Stimulated activated CD8-positive, alpha-beta memory T cell treated with anti-CD3 and anti-CD28 coated beads, Interleukin-12 subunit alpha, Interleukin-12 subunit beta, amount 100 ng/mL, for 24 hours (primary cell): ENCODE data around the gene TSPO2.
A peak's percentile ranks its signal among the peaks of the same experiment; 100 is the strongest.

Source experiments
- DNase-seq: peaks from one replicate; pipeline ENCODE4 v3.0.0-alpha.2; 2020; ENCODE audit errors: extremely low read depth

TSPO2 gene

DNA sequence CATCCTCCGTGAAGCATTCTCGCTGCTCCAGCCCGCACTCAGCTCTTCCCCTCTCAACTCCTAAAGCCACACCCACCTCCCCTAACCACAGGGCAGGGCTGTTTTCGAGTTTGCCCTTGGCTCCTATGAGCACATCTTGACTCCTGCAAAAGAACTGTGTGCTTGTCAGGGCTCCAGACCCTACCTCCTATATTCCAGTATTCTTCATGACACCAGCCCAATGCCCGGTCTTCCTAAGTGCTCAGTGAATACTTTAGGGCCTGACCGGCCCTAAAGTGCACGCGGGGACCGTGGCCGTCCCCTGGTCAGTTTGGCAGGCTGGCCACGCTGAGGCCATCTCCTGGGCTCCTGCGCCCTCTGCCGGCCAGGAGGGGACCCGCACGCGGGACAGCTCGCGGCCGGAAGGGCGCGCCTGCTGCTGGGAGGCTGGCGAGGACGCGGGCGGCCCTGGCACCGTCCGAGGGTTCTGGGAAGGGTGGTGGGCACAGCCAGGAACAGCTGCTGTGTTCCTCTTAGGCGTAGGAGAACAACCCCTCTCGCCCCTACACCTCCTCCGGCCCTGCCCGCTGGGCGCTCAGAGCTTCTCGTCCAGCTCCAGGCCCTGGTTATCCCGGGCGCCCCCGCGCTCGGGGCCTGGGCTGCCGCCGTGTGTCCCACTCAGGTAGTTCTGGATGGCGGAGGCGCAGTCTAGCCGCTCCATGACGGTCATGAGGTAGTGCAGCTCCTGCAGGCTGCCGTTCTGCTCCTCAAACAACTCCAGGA, 14.3 kb upstream of the TSPO2 start:
- DNase-seq: peak; percentile 47

DNA sequence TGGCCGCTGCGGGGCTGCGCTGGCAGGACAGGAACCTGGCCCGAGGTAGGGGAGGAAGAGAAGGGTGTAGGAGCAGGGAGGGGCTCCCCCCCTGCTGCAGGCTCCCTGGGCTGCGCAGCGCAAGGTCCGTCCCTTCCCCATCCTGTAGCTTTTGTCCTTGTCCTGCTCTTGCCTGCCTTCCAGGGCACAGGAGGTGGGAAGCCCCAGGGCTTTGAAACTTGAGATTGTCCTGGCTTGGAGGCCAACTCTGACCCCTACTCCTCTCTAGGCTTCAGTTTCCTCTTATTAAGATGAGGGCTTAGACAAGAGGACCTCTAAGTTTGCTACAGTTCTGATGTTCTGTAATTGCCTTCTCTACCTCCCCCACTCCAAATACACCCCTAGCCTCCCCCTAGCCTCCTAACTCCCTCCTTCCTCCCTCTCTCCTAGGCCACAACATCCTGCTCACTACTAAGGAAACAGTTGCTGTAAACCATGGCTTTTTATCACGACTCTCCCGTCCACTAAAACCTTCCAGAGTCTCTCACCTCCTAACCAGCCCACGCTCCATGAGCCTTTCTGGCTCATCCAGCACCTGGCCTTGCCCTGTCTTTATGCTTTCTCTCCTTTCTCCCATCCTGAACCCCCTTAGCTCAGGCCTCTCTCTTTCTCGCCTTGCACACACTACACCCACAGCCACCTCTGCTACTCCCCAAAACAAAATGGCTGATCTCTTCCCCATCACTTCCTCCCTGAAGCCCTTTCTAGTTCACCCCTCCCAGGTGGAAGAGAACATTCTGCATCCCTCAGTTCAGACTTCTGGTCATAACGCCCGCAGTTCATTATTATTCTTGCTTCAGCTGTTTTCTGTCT, 13.5 kb upstream of the TSPO2 start:
- DNase-seq: no peak

DNA sequence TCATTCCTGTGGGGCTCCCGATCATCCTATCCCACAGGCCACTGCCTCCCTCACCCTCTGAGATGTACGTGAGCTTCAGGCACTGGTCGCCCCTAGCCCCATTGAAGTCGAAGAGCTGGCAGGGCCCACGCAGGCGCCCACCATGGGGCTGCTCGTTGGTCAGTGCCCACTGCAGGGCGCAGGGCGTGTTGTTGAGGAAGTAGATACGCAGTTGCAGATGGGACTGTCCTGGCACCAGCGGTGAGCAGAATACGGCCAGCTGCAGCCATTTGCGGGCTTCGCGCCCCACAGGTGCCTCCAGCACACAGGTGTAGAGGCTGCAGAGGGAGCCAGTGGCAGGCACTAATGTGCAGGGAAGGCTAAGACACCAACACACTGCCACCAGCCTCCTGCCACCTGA, 9.4 kb upstream of the TSPO2 start:
- DNase-seq: no peak

DNA sequence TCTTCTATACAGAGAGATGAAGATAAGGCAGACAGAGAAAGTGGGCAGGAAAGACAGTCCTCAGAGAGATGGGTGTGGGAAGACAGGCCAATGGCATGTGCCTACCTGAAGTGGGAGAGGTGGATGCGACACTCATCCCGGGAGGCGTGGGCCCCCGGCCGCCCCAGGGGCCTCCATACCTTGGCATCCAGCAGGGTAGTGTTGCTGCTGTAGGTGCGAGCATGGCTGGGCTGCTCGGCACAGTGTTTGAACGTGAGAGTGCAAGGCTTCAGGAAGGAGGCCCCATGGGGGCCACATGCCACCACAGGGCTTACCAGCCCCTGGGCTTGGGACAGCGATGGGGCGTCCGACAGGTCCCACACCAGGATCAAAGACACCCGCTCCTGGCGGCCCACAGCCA, 8.5 kb upstream of the TSPO2 start:
- DNase-seq: no peak

DNA sequence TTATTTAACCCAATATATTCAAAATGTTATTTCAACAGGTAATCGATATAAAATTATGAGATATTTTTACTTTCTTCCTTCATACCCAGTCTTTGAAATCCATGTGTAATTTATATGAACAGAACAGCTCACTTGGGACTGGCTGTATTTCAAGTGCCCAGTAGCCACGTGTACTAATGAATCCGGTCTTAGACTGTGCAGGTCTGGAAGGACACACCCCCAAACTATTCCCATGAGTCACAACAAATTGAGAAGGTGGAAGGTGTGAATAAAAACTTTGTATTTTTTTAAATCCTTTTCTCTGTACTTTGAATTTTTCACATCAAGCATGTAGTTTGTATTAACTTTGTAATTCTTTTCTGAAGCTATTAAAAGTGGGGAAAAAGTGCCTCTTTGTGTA, 6.1 kb upstream of the TSPO2 start:
- DNase-seq: no peak

DNA sequence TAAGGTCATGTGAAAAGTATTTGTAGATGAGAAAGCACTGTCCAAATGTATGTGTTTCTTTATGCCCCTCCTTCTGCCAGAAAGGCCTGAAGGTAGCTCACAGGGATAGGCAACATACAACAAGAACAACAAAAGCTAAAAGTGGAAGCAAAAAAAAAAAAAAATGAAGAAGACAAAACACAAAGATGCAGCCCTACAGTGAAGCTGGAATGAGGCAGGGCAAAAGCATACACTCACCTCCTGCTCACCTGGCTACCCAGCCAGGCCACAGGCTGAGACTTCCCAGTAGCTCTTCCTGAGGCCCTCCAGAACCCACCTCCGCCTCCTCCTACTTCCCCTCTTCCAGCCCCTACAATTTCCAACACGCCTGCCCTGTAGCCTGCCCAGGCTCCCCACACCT, 5.7 kb upstream of the TSPO2 start:
- DNase-seq: no peak

DNA sequence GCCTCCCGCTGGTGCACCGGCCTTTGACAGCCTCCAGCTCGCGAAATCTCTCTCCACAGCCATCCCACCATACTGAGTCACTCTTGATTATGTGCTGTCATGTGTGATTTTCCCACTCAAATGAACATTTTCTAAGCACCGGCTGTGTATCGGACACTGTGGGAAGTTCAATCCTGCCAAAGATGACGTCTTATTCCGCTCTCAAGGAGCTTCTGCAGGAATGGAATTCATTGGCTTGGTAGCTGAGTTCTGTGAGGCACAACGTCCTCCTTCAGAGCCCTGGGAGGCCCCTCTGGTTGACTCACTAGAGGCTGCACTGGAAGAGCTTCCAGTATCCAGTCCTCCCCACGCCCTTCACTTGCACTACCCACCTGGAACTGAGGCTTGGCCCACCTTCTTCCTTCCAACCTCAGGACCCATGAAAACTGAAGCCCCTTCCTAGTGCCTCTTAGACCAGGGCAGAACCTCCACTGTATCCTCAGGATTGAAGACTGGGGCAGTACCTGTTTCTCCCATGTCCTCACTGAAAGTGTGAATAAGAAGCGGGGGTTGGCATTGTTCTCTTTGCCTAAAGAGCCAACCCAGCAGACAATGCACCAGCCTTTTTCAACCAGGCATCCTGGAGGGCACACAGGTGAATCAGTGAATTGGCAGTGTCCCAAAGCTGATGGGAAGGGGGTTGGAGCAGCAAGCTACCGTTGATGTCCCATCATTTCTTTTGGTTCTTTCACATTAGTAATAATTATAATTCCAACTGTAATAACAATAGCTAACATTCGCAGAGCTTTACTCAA, 5.0 kb upstream of the TSPO2 start:
- no peak for DNase-seq

DNA sequence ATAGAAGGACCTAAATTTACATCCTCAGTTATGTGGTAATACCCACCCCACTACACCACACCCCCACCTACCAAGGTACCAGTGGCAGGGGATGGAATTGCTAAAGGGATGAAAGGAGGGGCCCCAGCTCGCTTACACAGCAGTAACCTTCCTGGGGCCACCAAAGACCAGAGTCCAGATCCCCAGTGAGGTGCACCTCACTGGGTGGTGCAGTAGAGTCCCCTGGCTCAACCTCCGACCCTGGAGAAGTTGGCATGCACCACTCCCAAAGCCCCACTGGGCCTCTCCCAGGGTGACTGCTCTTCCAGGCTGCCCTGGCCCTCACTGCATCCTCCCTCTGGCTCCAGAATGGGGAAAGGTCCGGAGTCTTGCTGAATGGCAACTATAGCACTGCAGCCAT, 4.1 kb upstream of the TSPO2 start:
- DNase-seq: no peak

DNA sequence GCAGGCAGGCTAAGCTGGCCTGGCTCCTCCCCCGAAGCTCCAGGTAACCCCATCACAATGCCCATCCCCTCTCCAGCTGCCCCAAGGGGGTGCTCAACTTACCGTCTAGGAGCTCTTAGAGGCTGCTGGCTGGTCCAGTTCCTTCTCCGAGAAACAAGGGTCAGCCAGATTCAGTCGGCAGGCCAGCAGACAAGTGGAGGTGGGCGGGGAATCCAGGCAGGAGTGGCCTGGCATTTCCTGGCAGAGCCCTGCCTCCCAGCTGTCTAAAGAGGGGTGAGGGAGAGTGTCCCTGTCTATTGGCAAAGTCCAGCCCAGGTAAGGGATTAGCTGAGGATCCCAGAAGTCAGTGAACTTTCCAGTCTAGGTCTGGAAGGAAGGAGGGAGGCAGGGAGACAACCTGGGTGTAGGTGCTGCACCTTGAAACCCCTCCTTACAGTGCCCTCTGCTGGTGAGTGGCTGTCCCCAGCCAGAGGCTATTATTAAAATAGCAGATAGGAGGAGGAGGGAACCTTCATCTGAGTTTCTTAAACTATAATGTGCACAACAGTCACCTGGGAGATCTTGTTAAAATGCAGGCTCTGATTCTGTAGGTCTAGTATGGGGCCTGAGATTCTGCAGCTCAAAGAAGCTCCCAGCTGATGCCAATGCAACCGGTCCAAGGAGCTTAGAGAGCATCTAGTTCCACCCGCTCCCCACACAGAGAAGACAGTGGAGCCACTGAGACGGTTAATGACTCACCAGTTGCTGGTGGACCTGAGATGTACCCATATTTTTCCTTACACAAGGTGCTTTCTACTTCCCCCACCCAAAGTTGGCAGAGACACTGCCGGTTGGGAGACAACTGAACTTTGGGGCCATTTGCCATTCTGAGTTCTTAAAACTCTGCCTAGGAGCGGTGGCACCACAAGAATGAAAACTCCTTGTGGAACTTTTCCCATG, 2.9 kb upstream of the TSPO2 start, which contains the start of gene UNC5CL:
Gene UNC5CL (minus strand): TSS at position 162 of the 939 bp plus-strand sequence. CDS start 4,147 bp downstream, outside the sequence.
- no peak for DNase-seq

DNA sequence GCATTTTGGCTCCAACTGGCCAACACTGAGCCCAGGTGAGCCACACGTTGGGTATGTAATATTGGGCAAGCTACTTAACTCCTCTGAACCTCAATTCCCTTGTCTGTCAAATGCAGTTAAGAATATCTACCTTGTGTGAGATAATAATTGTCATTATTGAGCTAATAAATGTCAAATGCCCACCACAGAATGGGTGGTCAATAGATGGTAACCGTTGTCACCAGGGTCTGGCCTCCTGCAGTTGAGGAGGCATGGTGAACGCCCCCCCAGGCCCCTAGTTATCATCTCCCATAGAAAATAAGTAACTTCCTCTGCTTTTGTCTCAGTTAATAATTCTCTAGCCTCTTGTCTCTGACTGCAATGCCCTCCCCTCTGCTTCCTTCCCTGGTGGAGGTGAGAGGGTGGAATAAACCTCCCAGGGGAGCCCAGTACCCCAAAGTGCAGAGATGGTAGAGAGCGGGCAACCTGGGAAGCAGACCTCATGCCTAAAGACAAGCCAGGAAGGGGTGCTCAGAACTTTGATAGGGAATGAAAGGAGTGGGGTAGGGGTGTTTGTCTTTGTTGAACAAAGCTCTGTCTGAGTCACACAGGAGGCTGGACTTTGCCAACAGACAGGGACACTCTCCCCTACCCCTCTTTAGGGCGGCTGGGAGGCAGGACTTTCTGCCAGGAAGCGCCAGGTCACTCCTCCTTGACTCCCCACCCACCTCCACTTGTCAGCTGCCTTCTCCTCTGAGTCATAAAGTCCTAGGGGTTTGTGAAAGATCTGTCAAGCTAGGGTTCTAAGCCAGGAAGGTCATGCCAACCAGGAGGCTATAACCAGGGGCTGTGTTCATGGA, 1.9 kb upstream of the TSPO2 start:
- no peak for DNase-seq

DNA sequence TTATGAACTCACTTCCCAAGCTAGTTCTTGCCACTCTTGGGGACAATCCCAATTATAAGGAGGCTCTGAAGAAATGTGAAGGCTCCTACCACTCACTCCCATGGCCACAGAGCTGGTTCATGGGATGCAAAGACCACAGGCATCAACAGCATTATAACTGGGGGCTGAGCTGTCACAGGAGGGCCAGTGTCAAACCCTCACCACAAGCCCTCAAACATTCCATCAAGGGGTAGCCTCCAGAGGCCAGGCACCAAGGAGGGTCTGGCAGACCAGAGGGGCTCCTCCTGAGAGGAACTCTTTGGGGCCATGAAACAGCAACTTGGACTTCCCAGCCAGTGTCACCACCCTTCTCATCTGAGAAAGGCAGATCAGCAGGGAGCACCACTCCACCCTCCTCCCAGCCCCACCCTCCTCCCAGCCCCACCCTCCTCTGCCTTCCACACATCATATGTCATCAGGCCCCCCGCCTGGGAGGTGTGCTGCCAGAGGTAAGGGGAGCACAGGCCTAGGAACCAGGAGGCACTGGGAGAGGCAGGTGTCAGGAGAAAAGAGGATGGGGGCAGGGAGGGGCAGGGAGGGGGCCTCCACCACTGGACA, 1.2 kb upstream of the TSPO2 start:
- DNase-seq: no peak

DNA sequence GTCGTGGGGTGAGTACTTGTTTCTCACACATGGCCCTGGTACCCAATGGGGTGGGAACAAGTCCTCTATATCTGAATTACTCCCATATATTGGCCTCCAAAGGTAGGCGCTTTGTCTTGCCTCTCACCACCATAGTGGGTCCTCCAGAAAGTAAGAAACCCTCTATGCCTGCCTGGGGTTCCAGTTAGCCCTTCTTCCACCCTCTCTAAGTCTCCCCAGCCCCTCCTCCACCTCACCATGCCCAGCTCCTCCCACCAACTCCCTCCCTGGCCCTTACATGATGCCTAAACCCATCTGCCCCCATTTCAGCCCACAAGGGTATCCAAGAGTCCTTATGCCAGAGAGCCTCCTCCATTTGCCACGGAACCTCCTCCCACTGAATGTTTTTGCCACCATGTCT, 884 bp downstream of the TSPO2 start:
- no peak for DNase-seq

DNA sequence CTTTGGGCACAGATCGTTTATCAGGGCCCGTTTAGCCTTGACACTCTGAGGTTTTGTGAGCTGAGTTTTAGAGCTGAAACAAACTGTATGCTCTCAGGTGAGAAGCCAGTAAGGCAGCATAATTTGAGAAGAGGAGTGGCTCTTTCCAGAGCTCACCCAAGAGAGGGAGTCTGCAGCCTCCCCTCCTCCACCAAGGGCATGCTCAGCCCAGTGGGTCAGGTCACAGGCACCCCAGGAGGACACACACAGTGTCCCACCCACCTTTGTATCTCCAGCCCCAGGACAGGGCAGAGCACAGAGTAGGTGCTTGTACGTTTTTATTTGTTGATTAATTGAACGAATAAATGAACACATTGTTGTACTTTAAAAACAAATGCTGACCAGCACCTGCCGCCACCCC, 3.4 kb downstream of the TSPO2 start:
- DNase-seq: no peak

DNA sequence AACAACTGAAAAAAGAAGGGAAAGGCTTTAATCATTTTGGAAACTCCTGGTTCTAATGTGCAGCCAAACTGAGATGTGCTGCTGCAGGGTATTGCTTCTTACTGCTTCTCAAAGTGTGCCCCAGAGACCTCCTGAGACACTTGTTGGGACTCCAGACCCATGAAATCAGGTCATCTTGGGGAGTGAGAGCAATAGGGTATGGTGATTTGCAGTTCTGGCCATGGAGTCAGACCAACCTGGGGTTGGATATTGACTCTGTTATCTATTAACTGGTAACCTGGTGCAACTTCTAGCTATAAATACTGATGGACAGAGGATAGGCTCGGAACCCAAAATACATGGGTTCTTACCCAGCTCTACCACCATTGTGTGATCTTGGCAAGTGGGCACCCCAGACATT, 3.8 kb downstream of the TSPO2 start:
- DNase-seq: no peak

DNA sequence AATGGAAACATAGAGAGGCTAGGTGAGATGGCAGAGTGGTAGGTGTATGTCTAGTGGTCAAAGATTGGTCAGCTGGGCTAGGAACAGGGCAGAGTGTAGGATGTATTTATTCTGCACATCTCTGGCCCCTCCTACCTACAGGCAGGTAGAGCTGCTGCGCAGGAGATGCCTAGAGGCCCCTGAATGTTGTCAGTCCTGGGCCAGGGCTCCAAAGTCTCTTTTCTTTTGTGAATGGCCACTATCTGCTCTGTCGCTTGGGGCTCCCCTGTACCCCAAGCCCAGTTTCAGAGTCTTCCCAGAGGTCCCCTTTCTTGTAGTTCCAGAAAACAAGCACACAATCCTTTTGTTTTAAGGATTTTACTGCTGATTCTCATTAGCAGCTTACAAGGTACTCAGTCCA, 5.0 kb downstream of the TSPO2 start:
- DNase-seq: no peak

DNA sequence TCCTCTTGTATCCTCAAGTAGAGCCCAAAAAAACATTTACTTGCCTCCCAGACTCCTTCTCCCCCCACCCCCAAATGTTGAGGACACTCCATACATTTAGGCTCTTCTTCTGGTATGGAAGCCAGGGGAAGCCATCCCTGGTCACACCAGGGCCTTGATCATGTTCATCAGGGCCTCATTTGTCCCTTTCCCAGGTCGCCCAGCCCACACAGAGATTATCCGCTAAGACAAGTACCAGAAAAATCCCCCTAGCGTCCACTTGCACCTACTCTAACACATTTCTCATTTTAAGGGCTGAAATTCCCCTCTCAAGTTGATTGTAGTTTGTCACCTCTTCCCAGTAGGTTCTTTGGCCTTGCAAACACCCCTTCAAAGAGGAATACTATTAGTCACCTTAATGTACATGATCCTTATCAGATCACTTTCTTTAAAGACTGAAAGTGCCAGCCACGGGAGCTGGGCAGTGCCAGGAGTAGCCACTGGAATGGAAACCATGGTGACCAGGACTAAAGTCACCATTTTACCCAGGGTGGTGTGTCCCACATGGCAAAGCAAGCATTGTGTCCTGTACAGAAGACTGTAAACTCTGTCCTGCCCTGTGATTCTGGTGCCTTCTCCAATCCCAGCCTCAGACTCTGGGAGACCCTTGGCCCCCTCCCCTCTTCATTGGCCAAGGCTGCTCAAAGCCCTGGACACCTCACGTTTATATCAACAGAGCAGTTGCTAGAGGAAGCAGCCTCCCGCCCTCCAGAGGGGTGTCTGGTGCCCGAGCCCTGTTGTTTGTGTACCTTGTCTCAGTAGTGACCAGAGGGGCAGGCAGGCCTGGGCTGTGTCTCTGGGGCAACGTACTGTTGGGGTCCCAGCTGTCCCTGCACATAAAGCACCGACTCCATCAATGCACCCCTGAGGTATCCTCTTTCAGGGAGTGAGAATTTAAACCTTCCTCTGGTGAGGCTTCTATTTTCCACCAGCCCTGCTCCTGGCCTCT, 5.8 kb downstream of the TSPO2 start:
- no peak for DNase-seq

DNA sequence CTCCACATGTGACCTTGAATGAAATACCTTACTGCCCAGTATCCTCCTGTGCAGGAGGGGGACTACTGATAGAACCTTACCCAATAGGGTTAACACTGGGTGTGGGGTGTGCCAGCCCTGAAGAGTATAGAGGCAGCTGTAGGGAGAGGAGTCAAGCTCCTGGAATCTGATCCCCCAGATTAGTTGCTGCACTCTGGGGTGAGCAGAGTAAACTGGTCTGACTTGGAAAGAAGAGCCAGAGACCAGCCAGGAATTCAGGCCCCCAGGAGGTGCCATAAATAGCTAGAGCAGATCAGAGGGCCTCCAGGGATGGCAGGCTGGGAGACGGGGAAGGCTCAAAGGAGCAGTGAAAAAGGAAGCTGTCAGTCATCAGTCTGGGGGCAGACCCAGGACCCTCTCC, 7.3 kb downstream of the TSPO2 start:
- no peak for DNase-seq

DNA sequence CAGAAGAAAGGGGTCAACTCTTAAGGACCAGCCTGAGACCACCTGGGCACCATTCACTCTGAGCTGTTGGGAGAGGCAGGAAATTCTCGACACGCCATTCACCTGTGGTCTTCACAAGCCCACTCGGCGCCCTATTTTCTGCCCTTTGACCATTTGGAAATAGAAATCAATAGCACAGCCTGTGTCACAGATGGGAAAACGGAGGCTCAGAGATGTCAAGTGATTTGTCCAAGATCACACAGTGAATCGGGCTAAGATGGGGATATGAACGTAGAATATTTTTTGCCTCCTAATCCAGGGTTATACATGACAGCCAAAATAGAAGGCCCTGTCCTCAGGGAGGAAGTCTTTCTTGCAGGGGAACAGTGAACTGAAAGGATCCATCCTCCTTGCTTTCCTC, 7.7 kb downstream of the TSPO2 start:
- DNase-seq: no peak

DNA sequence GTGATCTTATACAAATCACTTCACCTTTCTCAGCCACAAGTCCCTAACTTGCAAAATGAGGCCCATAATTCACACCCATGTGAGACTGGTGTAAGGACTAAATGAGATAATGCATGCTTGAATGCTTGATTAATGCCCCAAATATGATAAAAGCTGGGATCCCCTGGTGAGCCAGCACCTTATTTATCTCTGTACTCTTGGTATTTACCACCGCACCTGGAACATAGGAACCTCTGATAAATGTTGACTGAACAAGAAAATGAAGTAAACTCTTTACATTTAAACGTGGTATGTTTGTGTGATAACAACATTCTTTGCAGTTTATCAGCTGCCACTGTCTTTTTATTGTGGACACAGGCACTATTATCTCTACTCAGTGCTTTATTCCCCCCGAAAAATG, 8.3 kb downstream of the TSPO2 start:
- no peak for DNase-seq
